Psoas muscle (tissue), 8 donors: Measurements from ENCODE around the gene MMADHC. TPM values are rescaled to one million over a fixed set of nuclear protein-coding genes. Genes with fewer than 3 reads are reported as not detected.

Experiments
- ATAC-seq, 4 donors: fragments of 200-7000 bp; cut with Tn5 transposase; one replicate each; pipeline ENCODE4 v1.9.1; 2020; ENCODE audit warnings: moderate library complexity in 3 of 4, mild to moderate bottlenecking in 2 of 4
- DNase-seq, 2 donors: peaks; one replicate each; pipeline ENCODE4 v3.0.0-alpha.2; 2020
- H3K27ac ChIP-seq: fragments of 200-600 bp; one replicate; pipeline ENCODE4 v1.8.0; 2022
- H3K27me3 ChIP-seq, 3 donors: fragments of 200-600 bp in 1 of 3; one replicate each; pipeline versions ENCODE4 v1.6.1 to v1.8.0; 2013 to 2022; ENCODE audit warnings: low read length in 2 of 3, mild to moderate bottlenecking in 2 of 3, moderate library complexity in 1 of 3; ENCODE audit not compliant: insufficient read depth in 3 of 3
- H3K36me3 ChIP-seq, 2 donors: fragments of 200-600 bp in 1 of 2; one replicate each; pipeline versions ENCODE4 v1.6.1 to v1.8.0; 2013 to 2022; ENCODE audit warnings: low read depth in 1 of 2, mild to moderate bottlenecking in 1 of 2, moderate library complexity in 1 of 2; ENCODE audit not compliant: insufficient read depth in 1 of 2
- H3K4me1 ChIP-seq: fragments of 200-600 bp; one replicate; pipeline ENCODE4 v1.8.0; 2022
- H3K4me3 ChIP-seq: fragments of 200-600 bp; one replicate; pipeline ENCODE4 v1.8.0; 2022; ENCODE audit warnings: mild to moderate bottlenecking
- H3K9me3 ChIP-seq: fragments of 200-600 bp; one replicate; pipeline ENCODE4 v1.8.0; 2022
- CTCF ChIP-seq: fragments of 200-600 bp; IDR thresholded peaks from one replicate; pipeline ENCODE4 v1.8.0; 2022; ENCODE audit warnings: antibody characterized with exemption
- WGBS, 3 donors: extraction: QIAGEN DNeasy Blood & Tissue Kit; methylation state at CpG; one replicate each; pipeline versions ENCODE4 v1.1.6 to v1.1.7; 2013; 5-methylcytosine and 5-hydroxymethylcytosine counted together
- intact Hi-C, 2 donors: fragments of 100-400 bp; cut with DNase I; formaldehyde crosslinking; loops; one replicate each; pipeline versions ENCODE4 v1.11.0 to v1.14.2; 2022
- polyA plus RNA-seq, 3 donors: library from polyadenylated mRNA; stranded (reverse); fragments of 200-250 nt; gene quantifications; one replicate each; pipeline ENCODE4 v1.2.3, GENCODE V29; 2013
- total RNA-seq, 4 donors: library from RNA; stranded (reverse); fragmentation: NEBNext Ultra II Directional in 2 of 4; extraction: Animal tissue kit (Norgen Biotek cat#: 25700) in 2 of 4; gene quantifications; one replicate each; pipeline versions ENCODE4 v1.2.1 to v1.2.4, GENCODE V29; 2021 to 2023
- donor health status: healthy with polysubstance abuse.
- donor health status: DM: no; HTN: no; CAD: no; lungs with moderate emphysema.
- donor health status: Bipolar disorder and iron deficiency.
- donor health status: healthy.
- donor health status: DM: yes; HTN: yes; CAD: no.
- donor health status: DM: no; HTN: no; CAD: no.
- donor health status: DM: no; HTN: no; CAD: no.
- donor health status: DM: yes; HTN: yes; CAD: no.

The MMADHC gene
- total and polyA plus RNA-seq, 7 donors: 126 to 205 (median 165) TPM

- DNase-seq: no peak
- Histone ChIP-seq H3K4me1 (peaks cover 62% of the 10 kb centered on the region), H3K27me3 (no peaks in the 10 kb centered on the region), H3K36me3 (peaks cover 7 to 95% of the 10 kb centered on the region in 2 donors), H3K27ac (peak overlapping the region; percentile 97), H3K9me3 (no peaks in the 10 kb centered on the region), H3K4me3 (peak overlapping the region; percentile 42)
- ATAC-seq: peak; percentile 96 to 99 (median 98)
- 49 to 56% (median 54%) methylated on average over 7 of the region's 7 CpGs for WGBS, 3 donors
- TF ChIP-seq CTCF: no peak
- intact Hi-C loops: no loop called here
Observed at GRCh38 chr2:149579972-149580882, 7.3 kb downstream of the MMADHC start.

GRCh38 chr2:149577269-149577668 lies 10.3 kb downstream of the MMADHC start:
- H3K36me3 ChIP-seq: peaks cover 7 to 91% of the 10 kb centered on the region in 2 donors
- intact Hi-C loops: no loop called here
- TF ChIP-seq CTCF: no peak
- no peaks in the 10 kb centered on the region for H3K27me3 ChIP-seq
- no peak for DNase-seq
- WGBS, 3 donors: 69 to 84% (median 84%) methylated on average over 2 of the region's 2 CpGs
- no peaks in the 10 kb centered on the region for H3K9me3 ChIP-seq
- no peak overlapping the region for H3K27ac ChIP-seq
- ATAC-seq: no peak
- peaks cover 50% of the 10 kb centered on the region for H3K4me1 ChIP-seq
- H3K4me3 ChIP-seq: no peak overlapping the region

- peaks cover 5 to 90% of the 10 kb centered on the region in 2 donors for H3K36me3 ChIP-seq
- peaks cover 43% of the 10 kb centered on the region for H3K4me1 ChIP-seq
- H3K27ac ChIP-seq: no peak overlapping the region
- no peak for TF ChIP-seq CTCF
- no peaks in the 10 kb centered on the region for H3K27me3 ChIP-seq
- no peaks in the 10 kb centered on the region for H3K9me3 ChIP-seq
- 80 to 88% (median 86%) methylated on average over 2 of the region's 2 CpGs for WGBS, 3 donors
- intact Hi-C loops: no loop called here
- H3K4me3 ChIP-seq: no peak overlapping the region
- ATAC-seq (no peak), DNase-seq (no peak)
Observed at GRCh38 chr2:149575752-149576151, 11.8 kb downstream of the MMADHC start.

- H3K36me3 ChIP-seq: peaks cover 5 to 92% of the 10 kb centered on the region in 2 donors
- no peak overlapping the region for H3K27ac ChIP-seq
- DNase-seq (no peak), ATAC-seq (no peak)
- no peaks in the 10 kb centered on the region for H3K27me3 ChIP-seq
- intact Hi-C loops: no loop called here
- H3K4me3 ChIP-seq: no peak overlapping the region
- TF ChIP-seq CTCF: no peak
- no peaks in the 10 kb centered on the region for H3K9me3 ChIP-seq
- H3K4me1 ChIP-seq: peaks cover 40% of the 10 kb centered on the region
Observed at GRCh38 chr2:149575277-149575676, 12.3 kb downstream of the MMADHC start.
